GM18511 (cell line): ENCODE results near the gene CNFN.

Experiments used
- ATAC-seq: cut with Tn5 transposase; IDR thresholded peaks from one replicate; pipeline ENCODE4 v1.9.1; 2021; ENCODE audit warnings: mild to moderate bottlenecking, moderate library complexity; ENCODE audit not compliant: unreplicated experiment

Gene CNFN

GRCh38 chr19:42376177-42376555, 13.9 kb downstream of the CNFN start:
- no peak for ATAC-seq

GRCh38 chr19:42375415-42376176, 14.5 kb downstream of the CNFN start:
- ATAC-seq = no peak

GRCh38 chr19:42374826-42375376, 15.2 kb downstream of the CNFN start:
- ATAC-seq = no peak

- ATAC-seq = no peak
Observed at GRCh38 chr19:42370626-42371175, 19.4 kb downstream of the CNFN start.

- ATAC-seq = no peak
Observed at GRCh38 chr19:42370068-42370520, 20.0 kb downstream of the CNFN start.

GRCh38 chr19:42369433-42370067, 20.5 kb downstream of the CNFN start:
- no peak for ATAC-seq

- no peak for ATAC-seq
Observed at GRCh38 chr19:42368765-42369164, 21.3 kb downstream of the CNFN start.

- ATAC-seq = no peak
Observed at GRCh38 chr19:42368360-42368759, 21.7 kb downstream of the CNFN start.

GRCh38 chr19:42367929-42368328, 22.2 kb downstream of the CNFN start:
- ATAC-seq = no peak

GRCh38 chr19:42366673-42367072, 23.4 kb downstream of the CNFN start:
- no peak for ATAC-seq

GRCh38 chr19:42363614-42364346, 26.3 kb downstream of the CNFN start:
- ATAC-seq = no peak

- ATAC-seq = no peak
Observed at GRCh38 chr19:42362891-42363440, 27.1 kb downstream of the CNFN start.

GRCh38 chr19:42362342-42362741, 27.8 kb downstream of the CNFN start:
- no peak for ATAC-seq

GRCh38 chr19:42361545-42361910, 28.6 kb downstream of the CNFN start:
- no peak for ATAC-seq

- no peak for ATAC-seq
Observed at GRCh38 chr19:42360787-42361544, 29.1 kb downstream of the CNFN start.

GRCh38 chr19:42357290-42357689, 32.8 kb downstream of the CNFN start:
- ATAC-seq = no peak

GRCh38 chr19:42356686-42357085, 33.4 kb downstream of the CNFN start:
- ATAC-seq = no peak

- ATAC-seq = no peak
Observed at GRCh38 chr19:42355896-42356295, 34.2 kb downstream of the CNFN start.

- ATAC-seq = no peak
Observed at GRCh38 chr19:42353341-42354015, 36.6 kb downstream of the CNFN start.
